HepG2 (cell line): ENCODE data around the gene SLC15A3. TPM values are rescaled to one million over a fixed set of nuclear protein-coding genes. Genes with fewer than 3 reads are reported as not detected.
A peak's percentile ranks its signal among the peaks of the same experiment; 100 is the strongest.

Experiments
- KLF12 ChIP-seq: sonication (generic); formaldehyde crosslinking; IDR thresholded peaks from 2 replicates; pipeline ENCODE4 v1.4.0; 2020; ENCODE audit warnings: missing genetic modification reagents, borderline replicate concordance
- KLF13 ChIP-seq: sonication (generic); formaldehyde crosslinking; IDR thresholded peaks from 2 replicates; pipeline ENCODE4 v1.4.0; 2020; ENCODE audit warnings: mild to moderate bottlenecking, missing genetic modification reagents
- MED1 ChIP-seq: sonication (generic); formaldehyde crosslinking; IDR thresholded peaks from 2 replicates; pipeline ENCODE4 v1.4.0; 2020; ENCODE audit warnings: missing genetic modification reagents
- NFE2L1 ChIP-seq: sonication (generic); formaldehyde crosslinking; IDR thresholded peaks from 2 replicates; pipeline ENCODE4 v1.4.0; 2020; ENCODE audit warnings: missing genetic modification reagents, mild to moderate bottlenecking, borderline replicate concordance
- PTBP1 ChIP-seq: fragments of 200-400 bp; formaldehyde crosslinking; IDR thresholded peaks from 2 replicates; pipeline ENCODE4 v1.6.1; 2018; ENCODE audit warnings: low read length, low read depth; ENCODE audit not compliant: poor library complexity, severe bottlenecking
- ZNF264 ChIP-seq: sonication (generic); formaldehyde crosslinking; IDR thresholded peaks from 2 replicates; pipeline ENCODE4 v1.4.0; 2020; ENCODE audit warnings: missing genetic modification reagents
- ZNF33B ChIP-seq: sonication (generic); formaldehyde crosslinking; IDR thresholded peaks from 2 replicates; pipeline ENCODE4 v1.5.1; 2020; ENCODE audit warnings: mild to moderate bottlenecking, missing genetic modification reagents
- ZNF564 ChIP-seq: sonication (generic); formaldehyde crosslinking; IDR thresholded peaks from 2 replicates; pipeline ENCODE4 v1.8.1; 2023; ENCODE audit warnings: mild to moderate bottlenecking, missing genetic modification reagents
- ZNF607 ChIP-seq: sonication (generic); formaldehyde crosslinking; IDR thresholded peaks from 2 replicates; pipeline ENCODE4 v1.5.1; 2020; ENCODE audit warnings: missing genetic modification reagents, mild to moderate bottlenecking, borderline replicate concordance
- ZSCAN29 ChIP-seq: sonication (generic); formaldehyde crosslinking; conservative IDR thresholded peaks from 2 replicates; pipeline ENCODE4 v1.4.0; 2020; ENCODE audit warnings: mild to moderate bottlenecking, missing genetic modification reagents
- ZSCAN31 ChIP-seq: sonication (generic); formaldehyde crosslinking; IDR thresholded peaks from 2 replicates; pipeline ENCODE4 v1.5.0; 2020; ENCODE audit warnings: low read depth, mild to moderate bottlenecking, missing genetic modification reagents
- polyA plus RNA-seq, 8 experiments: library from polyadenylated mRNA; depleted of rRNA in 3 of 8; stranded (reverse) in 7 of 8; unstranded in 1 of 8; fragments of >200 nt; fragmentation: Illumina TruSeq in 4 of 8; extraction: Trizol in 4 of 8; gene quantifications; 2 replicates each; pipeline versions ENCODE4 v1.2.1 to v1.2.3, GENCODE V29; 2011 to 2016; ENCODE audit warnings: low read depth in 4 of 8, missing spikeins in 1 of 8, mixed read lengths in 1 of 8; ENCODE audit not compliant: insufficient read depth in 1 of 8
- total RNA-seq, 5 experiments: library from RNA; depleted of rRNA; stranded (reverse); fragments of >200 nt; fragmentation: Illumina TruSeq; extraction: Trizol; gene quantifications; 2 replicates each; pipeline ENCODE4 v1.2.3, GENCODE V29; 2016; ENCODE audit warnings: low read depth in 1 of 5
- TF ChIP-seq, protein P1 (sequence below): sonication (generic); formaldehyde crosslinking; conservative IDR thresholded peaks from 2 replicates; pipeline ENCODE4 v1.8.0; 2022; ENCODE audit warnings: mild to moderate bottlenecking, moderate library complexity, missing genetic modification reagents
- TF ChIP-seq, protein P2 (sequence below): sonication (generic); formaldehyde crosslinking; IDR thresholded peaks from 2 replicates; pipeline ENCODE4 v1.9.0; 2021; ENCODE audit warnings: missing genetic modification reagents, borderline replicate concordance
- TF ChIP-seq, protein P3 (sequence below): IDR thresholded peaks from 2 replicates; pipeline ENCODE4 v1.6.1; 2016
- TF ChIP-seq, protein P4 (sequence below): sonication (generic); formaldehyde crosslinking; IDR thresholded peaks from 2 replicates; pipeline ENCODE4 v1.4.0; 2020; ENCODE audit warnings: mild to moderate bottlenecking, missing genetic modification reagents, borderline replicate concordance
- TF ChIP-seq, protein P5 (sequence below): sonication (generic); formaldehyde crosslinking; IDR thresholded peaks from 2 replicates; pipeline ENCODE4 v1.4.0; 2020; ENCODE audit warnings: missing genetic modification reagents, mild to moderate bottlenecking, borderline replicate concordance

Gene SLC15A3
- total and polyA plus RNA-seq, 2 of the 13 experiments (the other 11 are each of a cell fraction or from before 2014, with no cell fraction given): 0.45 to 0.77 TPM

DNA sequence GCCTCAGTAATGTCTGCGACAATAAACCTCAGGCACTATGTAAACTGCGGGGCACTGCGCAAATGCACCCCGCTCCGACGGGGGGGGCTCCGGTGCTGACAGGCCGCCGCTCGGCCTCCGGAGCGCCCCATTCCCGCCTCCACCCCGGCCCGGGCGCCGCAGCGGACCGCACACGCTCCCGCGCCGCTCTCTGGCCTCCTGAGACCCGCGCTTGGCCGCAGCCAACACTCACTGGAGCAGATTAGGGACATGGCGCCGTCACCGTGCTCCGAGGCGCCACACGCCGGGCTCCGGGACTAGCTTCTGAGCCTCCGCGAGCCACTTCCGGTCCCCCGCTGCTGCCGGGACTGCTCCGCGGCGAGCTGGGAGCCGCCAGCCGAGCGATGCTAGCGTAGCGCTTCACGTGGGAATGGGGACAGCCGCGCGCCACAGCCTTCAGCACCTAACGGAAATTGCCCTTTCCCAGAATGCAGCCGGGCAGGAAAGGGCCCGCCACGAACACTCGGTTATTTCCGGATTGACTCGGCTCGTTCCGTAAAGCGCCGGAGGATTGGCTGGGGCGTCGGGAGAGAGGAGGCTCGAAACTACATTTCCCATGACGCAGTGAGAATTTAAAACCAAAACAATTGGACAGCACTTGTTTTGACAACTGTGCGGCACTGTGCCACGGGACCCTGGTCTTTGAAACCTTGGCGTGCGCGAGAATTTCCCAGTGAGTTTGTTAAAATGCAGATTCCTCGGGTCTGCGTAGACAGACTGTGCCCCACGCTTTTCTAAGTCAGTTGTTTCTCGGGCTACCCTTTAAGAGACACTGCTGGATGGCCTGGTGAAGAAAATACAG, 45.6 kb downstream of the SLC15A3 start, which contains the start of gene PRPF19 (continued):
- TF ChIP-seq NFE2L1 (CRISPR knock-in tag) (no peak), KLF12 (CRISPR knock-in tag) (no peak), ZSCAN29 (CRISPR knock-in tag) (peak; percentile 100), ZNF564 (CRISPR knock-in tag) (peak; percentile 82), KLF13 (CRISPR knock-in tag) (no peak), ZSCAN31 (CRISPR knock-in tag) (peak; percentile 84; the same call in 1 of the 2 replicates), ZNF607 (CRISPR knock-in tag) (peak; percentile 64; the same call in 1 of the 2 replicates), ZNF264 (CRISPR knock-in tag) (no peak; the same call in 1 of the 2 replicates), MED1 (CRISPR knock-in tag) (peak; percentile 38; the same call in 1 of the 2 replicates), ZNF33B (CRISPR knock-in tag) (peak; percentile 64; the same call in 1 of the 2 replicates), PTBP1 (no peak)
- TF ChIP-seq, protein P1, sequence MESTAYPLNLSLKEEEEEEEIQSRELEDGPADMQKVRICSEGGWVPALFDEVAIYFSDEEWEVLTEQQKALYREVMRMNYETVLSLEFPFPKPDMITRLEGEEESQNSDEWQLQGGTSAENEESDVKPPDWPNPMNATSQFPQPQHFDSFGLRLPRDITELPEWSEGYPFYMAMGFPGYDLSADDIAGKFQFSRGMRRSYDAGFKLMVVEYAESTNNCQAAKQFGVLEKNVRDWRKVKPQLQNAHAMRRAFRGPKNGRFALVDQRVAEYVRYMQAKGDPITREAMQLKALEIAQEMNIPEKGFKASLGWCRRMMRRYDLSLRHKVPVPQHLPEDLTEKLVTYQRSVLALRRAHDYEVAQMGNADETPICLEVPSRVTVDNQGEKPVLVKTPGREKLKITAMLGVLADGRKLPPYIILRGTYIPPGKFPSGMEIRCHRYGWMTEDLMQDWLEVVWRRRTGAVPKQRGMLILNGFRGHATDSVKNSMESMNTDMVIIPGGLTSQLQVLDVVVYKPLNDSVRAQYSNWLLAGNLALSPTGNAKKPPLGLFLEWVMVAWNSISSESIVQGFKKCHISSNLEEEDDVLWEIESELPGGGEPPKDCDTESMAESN (CRISPR knock-in tag): peak; percentile 48; the same call in 1 of the 2 replicates
- TF ChIP-seq, protein P2, sequence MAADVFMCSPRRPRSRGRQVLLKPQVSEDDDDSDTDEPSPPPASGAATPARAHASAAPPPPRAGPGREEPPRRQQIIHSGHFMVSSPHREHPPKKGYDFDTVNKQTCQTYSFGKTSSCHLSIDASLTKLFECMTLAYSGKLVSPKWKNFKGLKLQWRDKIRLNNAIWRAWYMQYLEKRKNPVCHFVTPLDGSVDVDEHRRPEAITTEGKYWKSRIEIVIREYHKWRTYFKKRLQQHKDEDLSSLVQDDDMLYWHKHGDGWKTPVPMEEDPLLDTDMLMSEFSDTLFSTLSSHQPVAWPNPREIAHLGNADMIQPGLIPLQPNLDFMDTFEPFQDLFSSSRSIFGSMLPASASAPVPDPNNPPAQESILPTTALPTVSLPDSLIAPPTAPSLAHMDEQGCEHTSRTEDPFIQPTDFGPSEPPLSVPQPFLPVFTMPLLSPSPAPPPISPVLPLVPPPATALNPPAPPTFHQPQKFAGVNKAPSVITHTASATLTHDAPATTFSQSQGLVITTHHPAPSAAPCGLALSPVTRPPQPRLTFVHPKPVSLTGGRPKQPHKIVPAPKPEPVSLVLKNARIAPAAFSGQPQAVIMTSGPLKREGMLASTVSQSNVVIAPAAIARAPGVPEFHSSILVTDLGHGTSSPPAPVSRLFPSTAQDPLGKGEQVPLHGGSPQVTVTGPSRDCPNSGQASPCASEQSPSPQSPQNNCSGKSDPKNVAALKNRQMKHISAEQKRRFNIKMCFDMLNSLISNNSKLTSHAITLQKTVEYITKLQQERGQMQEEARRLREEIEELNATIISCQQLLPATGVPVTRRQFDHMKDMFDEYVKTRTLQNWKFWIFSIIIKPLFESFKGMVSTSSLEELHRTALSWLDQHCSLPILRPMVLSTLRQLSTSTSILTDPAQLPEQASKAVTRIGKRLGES (CRISPR knock-in tag): no peak
- TF ChIP-seq, protein P3, sequence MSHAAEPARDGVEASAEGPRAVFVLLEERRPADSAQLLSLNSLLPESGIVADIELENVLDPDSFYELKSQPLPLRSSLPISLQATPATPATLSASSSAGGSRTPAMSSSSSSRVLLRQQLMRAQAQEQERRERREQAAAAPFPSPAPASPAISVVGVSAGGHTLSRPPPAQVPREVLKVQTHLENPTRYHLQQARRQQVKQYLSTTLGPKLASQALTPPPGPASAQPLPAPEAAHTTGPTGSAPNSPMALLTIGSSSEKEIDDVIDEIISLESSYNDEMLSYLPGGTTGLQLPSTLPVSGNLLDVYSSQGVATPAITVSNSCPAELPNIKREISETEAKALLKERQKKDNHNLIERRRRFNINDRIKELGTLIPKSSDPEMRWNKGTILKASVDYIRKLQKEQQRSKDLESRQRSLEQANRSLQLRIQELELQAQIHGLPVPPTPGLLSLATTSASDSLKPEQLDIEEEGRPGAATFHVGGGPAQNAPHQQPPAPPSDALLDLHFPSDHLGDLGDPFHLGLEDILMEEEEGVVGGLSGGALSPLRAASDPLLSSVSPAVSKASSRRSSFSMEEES (CRISPR knock-in tag): peak; percentile 68
- TF ChIP-seq, protein P4, sequence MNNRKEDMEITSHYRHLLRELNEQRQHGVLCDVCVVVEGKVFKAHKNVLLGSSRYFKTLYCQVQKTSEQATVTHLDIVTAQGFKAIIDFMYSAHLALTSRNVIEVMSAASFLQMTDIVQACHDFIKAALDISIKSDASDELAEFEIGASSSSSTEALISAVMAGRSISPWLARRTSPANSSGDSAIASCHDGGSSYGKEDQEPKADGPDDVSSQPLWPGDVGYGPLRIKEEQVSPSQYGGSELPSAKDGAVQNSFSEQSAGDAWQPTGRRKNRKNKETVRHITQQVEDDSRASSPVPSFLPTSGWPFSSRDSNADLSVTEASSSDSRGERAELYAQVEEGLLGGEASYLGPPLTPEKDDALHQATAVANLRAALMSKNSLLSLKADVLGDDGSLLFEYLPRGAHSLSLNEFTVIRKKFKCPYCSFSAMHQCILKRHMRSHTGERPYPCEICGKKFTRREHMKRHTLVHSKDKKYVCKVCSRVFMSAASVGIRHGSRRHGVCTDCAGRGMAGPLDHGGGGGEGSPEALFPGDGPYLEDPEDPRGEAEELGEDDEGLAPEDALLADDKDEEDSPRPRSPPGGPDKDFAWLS (CRISPR knock-in tag): no peak
- TF ChIP-seq, protein P5, sequence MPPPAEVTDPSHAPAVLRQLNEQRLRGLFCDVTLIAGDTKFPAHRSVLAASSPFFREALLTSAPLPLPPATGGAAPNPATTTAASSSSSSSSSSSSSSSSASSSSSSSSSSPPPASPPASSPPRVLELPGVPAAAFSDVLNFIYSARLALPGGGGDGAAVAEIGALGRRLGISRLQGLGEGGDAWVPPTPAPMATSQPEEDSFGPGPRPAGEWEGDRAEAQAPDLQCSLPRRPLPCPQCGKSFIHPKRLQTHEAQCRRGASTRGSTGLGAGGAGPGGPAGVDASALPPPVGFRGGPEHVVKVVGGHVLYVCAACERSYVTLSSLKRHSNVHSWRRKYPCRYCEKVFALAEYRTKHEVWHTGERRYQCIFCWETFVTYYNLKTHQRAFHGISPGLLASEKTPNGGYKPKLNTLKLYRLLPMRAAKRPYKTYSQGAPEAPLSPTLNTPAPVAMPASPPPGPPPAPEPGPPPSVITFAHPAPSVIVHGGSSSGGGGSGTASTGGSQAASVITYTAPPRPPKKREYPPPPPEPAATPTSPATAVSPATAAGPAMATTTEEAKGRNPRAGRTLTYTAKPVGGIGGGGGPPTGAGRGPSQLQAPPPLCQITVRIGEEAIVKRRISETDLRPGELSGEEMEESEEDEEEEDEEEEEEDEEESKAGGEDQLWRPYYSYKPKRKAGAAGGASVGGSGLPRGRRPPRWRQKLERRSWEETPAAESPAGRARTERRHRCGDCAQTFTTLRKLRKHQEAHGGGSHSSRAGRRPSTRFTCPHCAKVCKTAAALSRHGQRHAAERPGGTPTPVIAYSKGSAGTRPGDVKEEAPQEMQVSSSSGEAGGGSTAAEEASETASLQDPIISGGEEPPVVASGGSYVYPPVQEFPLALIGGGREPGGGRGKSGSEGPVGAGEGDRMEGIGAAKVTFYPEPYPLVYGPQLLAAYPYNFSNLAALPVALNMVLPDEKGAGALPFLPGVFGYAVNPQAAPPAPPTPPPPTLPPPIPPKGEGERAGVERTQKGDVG: no peak
